ENCODE data around the gene LNPEP.
"Not testable (repeated sequence)": the region's sequence is repeated elsewhere in the genome, so short reads cannot be mapped to it uniquely, and the experiment has no call there.

The LNPEP gene

DNA sequence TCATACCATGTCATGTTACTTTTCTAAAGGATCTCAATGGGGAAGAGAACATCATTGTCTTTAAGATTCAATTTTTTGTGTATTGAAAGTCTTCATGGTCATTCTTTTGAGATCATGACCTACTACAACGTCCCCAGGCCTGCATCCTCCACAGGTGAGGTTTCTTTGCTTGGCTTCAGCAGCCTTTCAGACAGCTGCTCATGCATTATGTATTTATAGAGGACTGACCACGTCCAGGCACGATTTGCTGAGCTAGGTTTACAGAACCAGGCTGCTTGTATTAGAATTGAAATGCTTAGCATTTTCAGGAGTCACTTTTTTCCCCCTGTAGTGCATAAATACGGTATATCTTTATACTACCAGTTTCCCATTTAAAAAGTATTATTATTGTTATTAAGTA lies 136.1 kb downstream of the LNPEP start:
- DNase-seq, result no peak

DNA sequence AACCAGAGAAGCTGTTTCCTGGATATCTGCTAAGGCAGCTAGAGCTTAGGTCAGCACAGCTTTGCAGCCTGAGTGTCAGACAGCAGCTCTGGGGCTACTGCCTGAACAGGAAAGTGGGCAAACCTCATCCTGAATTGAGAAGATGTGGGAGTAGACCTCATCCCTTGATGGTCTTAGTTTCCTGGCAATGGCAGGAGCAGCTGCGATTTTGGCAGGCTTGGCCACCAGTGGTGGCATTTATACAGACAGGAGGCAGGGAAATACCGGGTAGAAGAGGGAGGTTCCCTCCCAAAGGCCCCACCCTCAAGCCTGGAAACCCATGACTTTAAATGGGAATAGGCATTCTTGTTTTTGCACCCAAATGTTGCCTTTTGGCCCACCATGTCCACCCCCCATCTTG lies 136.8 kb downstream of the LNPEP start:
- no peak for DNase-seq

DNA sequence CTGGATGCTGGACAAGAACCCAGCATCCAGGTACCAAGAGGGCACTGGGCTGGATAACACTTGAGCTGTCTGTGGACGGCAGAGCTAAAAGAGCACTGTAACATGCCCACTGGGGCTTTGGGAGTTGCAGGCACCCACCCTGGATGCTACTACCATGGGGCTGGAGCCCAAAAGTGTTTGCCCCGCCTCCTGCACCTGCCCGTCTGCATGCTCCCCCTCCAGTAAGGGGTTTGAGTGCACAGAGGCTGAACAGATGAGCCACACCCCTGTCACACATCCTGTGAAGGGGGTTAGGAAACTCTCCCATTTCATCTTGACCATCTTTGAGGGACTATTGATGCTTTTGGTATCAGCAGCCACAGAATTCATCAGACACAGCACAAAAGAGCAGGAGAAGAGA lies 137.5 kb downstream of the LNPEP start:
- DNase-seq, result no peak

DNA sequence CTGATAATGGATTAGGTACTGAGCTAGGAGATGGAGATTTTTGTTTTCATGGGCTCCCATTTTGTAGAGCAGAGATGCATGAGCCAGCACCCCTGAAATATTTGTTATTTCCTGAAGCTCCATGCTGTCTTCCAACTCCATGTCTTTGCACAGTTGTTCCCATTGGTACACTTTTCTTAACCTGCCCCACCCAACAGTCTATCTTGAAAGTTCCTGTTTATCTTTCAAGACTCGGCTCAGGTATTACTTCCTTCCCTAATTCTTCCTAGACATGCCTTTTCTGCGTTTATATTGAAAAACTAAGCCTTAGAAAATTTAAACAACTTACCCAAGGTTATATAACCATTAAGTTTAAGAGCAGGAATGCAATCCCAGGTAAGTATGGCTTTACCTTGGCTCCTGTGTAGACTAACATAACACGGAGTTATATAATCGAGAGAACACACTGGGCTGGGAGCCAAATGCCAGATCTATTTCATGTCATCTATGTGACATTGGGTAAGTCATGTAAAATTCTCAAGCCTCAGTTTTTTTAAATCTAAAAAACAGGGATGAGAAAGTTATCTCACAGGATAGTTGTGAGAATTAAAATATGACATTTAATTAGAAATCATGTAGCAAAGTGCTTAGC lies 139.1 kb downstream of the LNPEP start:
- no peak for DNase-seq

DNA sequence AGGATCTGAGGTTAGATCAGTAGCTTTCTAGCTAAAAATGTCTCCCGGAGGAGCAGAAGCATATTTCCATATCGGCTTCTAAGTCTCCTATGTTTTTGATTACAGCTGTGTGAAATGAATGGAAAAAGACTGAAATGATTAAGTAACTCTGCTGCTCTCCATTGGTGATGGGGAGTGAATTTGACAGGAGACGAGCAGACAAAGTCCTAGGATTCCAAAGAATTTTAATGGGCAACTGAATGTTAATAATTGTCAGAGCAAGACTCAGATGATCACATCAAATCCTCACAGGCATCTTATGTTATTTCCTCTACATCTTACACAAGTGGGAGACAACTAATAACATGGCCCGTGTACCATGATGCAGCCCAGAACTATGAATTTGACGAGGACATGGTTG lies 139.8 kb downstream of the LNPEP start:
- no peak for DNase-seq

DNA sequence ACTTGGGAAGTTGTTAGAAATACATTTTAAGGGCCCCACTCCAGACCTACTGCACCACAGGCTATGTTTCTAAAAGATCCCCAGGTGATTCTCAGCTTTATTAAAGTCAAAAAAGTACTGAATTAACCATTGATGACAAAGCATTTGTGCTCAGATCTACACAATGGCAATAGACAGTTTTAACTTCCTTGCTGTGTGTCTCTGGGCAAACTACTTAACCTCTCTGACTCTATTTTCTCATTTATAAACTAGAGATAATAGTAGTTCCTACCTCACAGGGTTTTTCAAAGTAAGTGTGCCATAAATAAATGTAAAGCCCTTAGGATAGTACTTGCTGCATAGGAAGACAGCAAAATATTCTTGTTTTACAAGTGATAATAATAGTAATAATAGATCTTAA lies 140.2 kb downstream of the LNPEP start:
- DNase-seq, result no peak

DNA sequence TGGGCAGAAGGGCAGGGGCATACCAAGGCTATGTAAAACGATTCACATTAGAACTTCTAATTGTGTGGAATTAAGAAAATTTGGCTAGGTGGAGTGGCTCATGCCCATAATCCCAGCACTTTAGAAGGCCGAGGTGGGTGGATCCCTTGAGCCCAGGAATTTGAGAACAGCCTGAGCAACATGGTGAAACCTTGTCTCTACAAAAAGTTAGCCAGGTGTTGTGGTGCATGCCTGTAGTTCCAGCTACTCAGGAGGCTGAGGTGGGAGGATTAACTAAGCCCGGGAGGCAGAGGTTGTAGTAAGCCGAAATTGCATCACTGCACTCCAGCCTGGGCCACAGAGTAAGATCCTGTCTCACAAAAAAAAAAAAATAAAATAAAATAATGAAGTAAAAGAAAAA lies 141.4 kb downstream of the LNPEP start:
- DNase-seq, result no peak

DNA sequence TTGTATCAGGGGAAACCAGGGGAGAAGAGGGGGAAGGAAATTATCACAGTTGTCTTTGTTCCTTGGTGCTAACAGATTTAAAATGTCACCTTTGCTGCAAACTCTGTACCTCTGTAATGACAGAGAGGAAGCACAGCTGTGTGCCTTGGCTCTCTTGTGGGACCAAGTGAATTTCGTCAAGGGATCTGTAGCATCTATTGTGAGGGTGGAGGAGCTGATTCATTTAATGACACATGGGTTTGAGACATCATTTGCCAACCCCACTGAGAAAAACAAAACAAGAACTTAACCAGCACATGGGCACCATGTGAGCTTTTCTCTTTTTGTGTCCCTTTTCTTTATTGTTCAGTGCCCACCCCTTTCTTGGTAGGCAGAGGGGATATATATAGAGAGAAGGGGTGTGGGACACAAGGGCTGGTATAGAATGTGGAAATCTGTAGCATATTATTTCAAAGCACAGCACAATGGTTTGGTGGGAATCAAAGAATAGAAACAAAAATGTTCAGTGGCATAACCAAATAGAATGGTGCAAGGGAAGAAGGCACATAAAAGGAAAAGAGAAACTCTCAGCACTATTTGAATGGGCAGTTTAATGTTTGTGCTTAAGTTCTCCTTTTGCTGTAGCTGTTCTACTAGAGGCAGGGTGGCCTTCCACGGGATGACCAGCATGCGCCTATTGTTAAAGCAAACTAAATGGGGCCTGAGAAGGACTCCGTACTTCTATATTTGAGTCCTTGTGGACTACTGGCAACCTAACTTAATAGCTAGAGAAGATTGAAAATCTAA lies 143.3 kb downstream of the LNPEP start:
- no peak for DNase-seq

DNA sequence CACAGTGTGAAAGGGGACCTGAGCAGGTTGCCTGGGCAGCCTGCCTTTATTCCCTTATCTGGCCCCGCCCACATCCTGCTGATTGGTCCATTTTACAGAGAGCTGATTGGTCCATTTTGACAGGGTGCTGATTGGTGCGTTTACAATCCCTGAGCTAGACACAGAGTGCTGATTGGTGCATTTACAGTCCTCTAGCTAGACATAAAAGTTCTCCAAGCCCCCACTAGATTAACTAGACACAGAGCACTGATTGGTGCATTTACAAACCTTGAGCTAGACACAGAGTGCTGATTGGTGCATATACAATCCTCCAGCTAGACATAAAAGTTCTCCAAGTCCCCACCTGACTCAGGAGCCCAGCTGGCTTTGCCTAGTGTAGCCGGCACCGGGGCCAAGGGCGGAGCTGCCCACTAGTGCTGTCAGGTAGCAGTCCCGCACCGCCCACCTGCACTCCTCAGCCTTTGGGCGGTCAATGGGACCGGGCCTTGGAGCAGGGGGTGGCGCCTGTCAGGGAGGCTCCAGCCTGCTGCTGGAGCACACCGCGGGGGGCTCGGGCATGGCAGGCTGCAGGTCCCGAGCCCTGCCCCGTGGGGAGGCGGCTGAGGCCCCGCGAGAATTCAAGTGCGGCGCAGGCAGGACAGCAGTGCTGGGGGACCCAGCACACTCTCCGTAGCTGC lies 149.0 kb downstream of the LNPEP start:
- not testable (repeated sequence) for DNase-seq

DNA sequence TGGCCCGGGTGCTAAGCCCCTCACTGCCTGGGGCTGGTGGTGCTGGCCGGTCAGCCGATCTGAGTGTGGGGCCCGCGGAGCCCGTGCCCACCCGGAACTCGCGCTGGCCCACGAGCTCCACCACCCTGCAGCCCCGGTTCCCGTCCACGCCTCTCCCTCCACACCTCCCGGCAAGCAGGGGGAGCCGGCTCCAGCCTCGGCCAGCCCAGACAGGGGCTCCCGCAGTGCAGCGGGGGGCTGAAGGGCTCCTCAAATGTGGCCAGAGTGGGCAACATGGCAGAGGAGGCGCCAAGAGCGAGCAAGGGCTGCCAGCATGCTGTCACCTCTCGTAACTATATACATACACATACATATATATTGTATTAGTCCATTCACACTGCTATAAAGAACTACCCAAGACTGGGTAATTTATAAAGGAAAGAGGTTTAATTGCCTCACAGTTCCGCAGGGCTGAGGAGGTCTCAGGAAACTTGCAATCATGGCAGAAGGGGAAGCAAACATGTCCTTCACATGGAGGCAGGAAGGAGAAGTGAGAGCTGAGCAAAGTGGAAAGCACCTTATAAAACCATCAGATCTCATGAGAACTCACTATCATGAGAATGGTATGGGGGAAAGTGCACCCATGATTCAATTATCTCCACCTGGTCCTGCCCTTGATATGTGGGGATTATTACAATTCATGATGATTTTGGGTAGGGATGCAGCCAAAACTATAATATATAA lies 149.7 kb downstream of the LNPEP start:
- DNase-seq, result no peak
